Panc1 (cell line): Measurements from ENCODE around the gene TEDC1. TPM values are rescaled to one million over a fixed set of nuclear protein-coding genes. Genes with fewer than 3 reads are reported as not detected.

Experiments
- ATAC-seq: fragments of 200-7000 bp; cut with Tn5 transposase; 2 replicates; pipeline ENCODE4 v1.9.1; 2020; ENCODE audit warnings: mild to moderate bottlenecking, moderate library complexity
- BruUV-seq: library from RNA; stranded (reverse); fragments of 400-500 nt; replicated peaks from 2 replicates; lab custom pipeline; 2021; lab: Mats Ljungman, UMichigan
- CTCF ChIA-PET: fragments of 300-600 bp; sonication (Branson Sonifier 250); formaldehyde crosslinking; loops from one replicate; lab custom pipeline; 2022; ENCODE audit warnings: antibody characterized with exemption; lab: Charles Lee
- POLR2A ChIA-PET: fragments of 300-600 bp; sonication (Branson Sonifier 250); formaldehyde crosslinking; loops from one replicate; lab custom pipeline; 2022; ENCODE audit warnings: antibody characterized with exemption; lab: Charles Lee
- DNase-seq: peaks from one replicate; pipeline ENCODE4 v3.0.0-alpha.2; 2010; ENCODE audit warnings: low read depth, low spot score
- H3K27ac ChIP-seq: 2 replicates; pipeline ENCODE4 v1.5.1; 2011; ENCODE audit warnings: mild to moderate bottlenecking, low read length, inconsistent platforms
- H3K27me3 ChIP-seq: fragments of 200-500 bp; sonication (Bioruptor generic); 2 replicates; pipeline ENCODE4 v1.6.0; 2014; ENCODE audit warnings: low read length, inconsistent platforms; ENCODE audit not compliant: control insufficient read depth, insufficient read depth
- H3K36me3 ChIP-seq: fragments of 200-500 bp; sonication (Bioruptor generic); 2 replicates; pipeline ENCODE4 v1.5.1; 2014; ENCODE audit warnings: inconsistent platforms, mild to moderate bottlenecking, low read length, moderate library complexity; ENCODE audit not compliant: control insufficient read depth, insufficient read depth
- H3K4me1 ChIP-seq: 2 replicates; pipeline ENCODE4 v1.5.1; 2011; ENCODE audit warnings: inconsistent platforms, mild to moderate bottlenecking, low read length, moderate library complexity; ENCODE audit not compliant: control insufficient read depth, insufficient read depth
- H3K4me3 ChIP-seq, 2 experiments: 2 replicates each; pipeline ENCODE4 v1.5.1; 2011 to 2012; ENCODE audit warnings: low read depth in 2 of 2, low read length in 2 of 2, mild to moderate bottlenecking in 2 of 2, inconsistent platforms in 1 of 2, moderate library complexity in 1 of 2
- H3K9me3 ChIP-seq: fragments of 200-500 bp; sonication (Bioruptor generic); 2 replicates; pipeline ENCODE4 v1.5.1; 2014; ENCODE audit warnings: low read depth, mild to moderate bottlenecking, inconsistent platforms, low read length, moderate library complexity; ENCODE audit not compliant: control insufficient read depth, insufficient read depth
- CTCF ChIP-seq: fragments of 450-650 bp; IDR thresholded peaks from 2 replicates; pipeline ENCODE4 v1.5.1; 2017; ENCODE audit warnings: mild to moderate bottlenecking
- POLR2AphosphoS5 ChIP-seq: IDR thresholded peaks from 2 replicates; pipeline ENCODE4 v1.6.1; 2012; ENCODE audit warnings: mild to moderate bottlenecking, low read depth, low read length, moderate library complexity
- REST ChIP-seq, 2 experiments: IDR thresholded peaks; 2 replicates each; pipeline ENCODE4 v1.6.1; 2011 to 2012; ENCODE audit warnings: low read depth in 2 of 2, control low read depth in 1 of 2, low read length in 1 of 2, mild to moderate bottlenecking in 1 of 2, moderate library complexity in 1 of 2; ENCODE audit not compliant: insufficient read depth in 1 of 2
- SIN3A ChIP-seq: IDR thresholded peaks from 2 replicates; pipeline ENCODE4 v1.6.1; 2012; ENCODE audit warnings: low read depth, mild to moderate bottlenecking, low read length, moderate library complexity, borderline replicate concordance; ENCODE audit not compliant: insufficient read depth
- TCF7L2 ChIP-seq: IDR thresholded peaks from 2 replicates; pipeline ENCODE4 v1.6.1; 2011; ENCODE audit warnings: mild to moderate bottlenecking, low read depth, low read length, inconsistent platforms
- in situ Hi-C: cut with HindIII; loops from 2 replicates; pipeline ENCODE4 v1.10.0; 2016; ENCODE audit warnings: low sequenced_read_pairs, low pct_unique_long_range_greater_than_20kb
- intact Hi-C: fragments of 100-400 bp; cut with micrococcal nuclease; formaldehyde crosslinking; loops from one replicate; pipeline ENCODE4 v1.10.0; 2022; ENCODE audit not compliant: unreplicated experiment
- total RNA-seq: library from RNA; stranded (reverse); gene quantifications from one replicate; pipeline ENCODE4 v1.2.1, GENCODE V29; 2021; ENCODE audit not compliant: unreplicated experiment

The TEDC1 gene
- total RNA-seq, 1 experiment from 2014 or later = 47.8 TPM

- Histone ChIP-seq H3K4me1 (peaks cover 42% of the 10 kb centered on the region), H3K27ac (no peak overlapping the region), H3K9me3 (no peaks in the 10 kb centered on the region), H3K27me3 (no peaks in the 10 kb centered on the region), H3K36me3 (no peaks in the 10 kb centered on the region; the same call in 1 of the 2 replicates), H3K4me3 (no peak overlapping the region)
- BruUV-seq = no TSS peak
- ATAC-seq (no peak), DNase-seq (no peak)
- TF ChIP-seq SIN3A = no peak
- no peak for TF ChIP-seq POLR2AphosphoS5
- no peak for TF ChIP-seq CTCF
- TF ChIP-seq TCF7L2 = no peak
- TF ChIP-seq REST (IDR thresholded peaks at IDR 0.05; ENCODE audit: insufficient read depth in 1 of 2, low read depth in 2 of 2, low read length in 1 of 2) = no peak
- CTCF ChIA-PET = no interaction called here
- intact Hi-C loops (no loop called here), in situ Hi-C loops (no loop called here)
- POLR2A ChIA-PET = interaction anchor here (0.6 kb wide), 1 partner anchor 14 kb away, joined by 6 read pairs; no protein-coding TSS in a partner anchor
These were observed 13.2 kb upstream of the TEDC1 start for GRCh38 chr14:105477660-105478397.

- H3K27me3 ChIP-seq = no peaks in the 10 kb centered on the region
- BruUV-seq = no TSS peak
- H3K4me3 ChIP-seq = no peak overlapping the region
- intact Hi-C loops (no loop called here), in situ Hi-C loops (no loop called here)
- no peaks in the 10 kb centered on the region; the same call in 1 of the 2 replicates for H3K36me3 ChIP-seq
- CTCF ChIA-PET = no interaction called here
- POLR2A ChIA-PET = interaction anchor here (0.6 kb wide), 1 partner anchor 14 kb away, joined by 6 read pairs; no protein-coding TSS in a partner anchor
- peaks cover 45% of the 10 kb centered on the region for H3K4me1 ChIP-seq
- ATAC-seq (no peak), DNase-seq (no peak)
- no peaks in the 10 kb centered on the region for H3K9me3 ChIP-seq
- no peak for TF ChIP-seq POLR2AphosphoS5
- no peak for TF ChIP-seq TCF7L2
- TF ChIP-seq CTCF = no peak
- no peak for TF ChIP-seq SIN3A
- no peak for TF ChIP-seq REST (IDR thresholded peaks at IDR 0.05; ENCODE audit: insufficient read depth in 1 of 2, low read depth in 2 of 2, low read length in 1 of 2)
- no peak overlapping the region for H3K27ac ChIP-seq
These were observed 12.4 kb upstream of the TEDC1 start for GRCh38 chr14:105478398-105479251.
